ENCODE results near the gene KIN. TPM values are rescaled to one million over a fixed set of nuclear protein-coding genes. Genes with fewer than 3 reads are reported as not detected.

KIN gene
- total RNA-seq, 1 experiment from 2014 or later, result 23.4 TPM

GRCh38 chr10:7718685-7719084, 69.1 kb downstream of the KIN start:
- no peaks in the 10 kb centered on the region; the same call in 1 of the 2 replicates for H3K27me3 Mint-ChIP-seq (ENCODE audit: low read depth)
- no peak overlapping the region for H3K23ac ChIP-seq (ENCODE audit: insufficient read length, low read depth, low read length)
- no peaks in the 10 kb centered on the region for H3K27me3 ChIP-seq (ENCODE audit: insufficient read depth, low read length)
- H3K56ac ChIP-seq (ENCODE audit: insufficient read length, low read depth, low read length), result no peak overlapping the region
- H2BK120ac ChIP-seq (ENCODE audit: low read depth, low read length, poor library complexity, severe bottlenecking), result no peak overlapping the region
- peaks cover 2 to 3% of the 10 kb centered on the region in 2 experiments; a peak in 2 of 4 replicates for H3K4me1 Mint-ChIP-seq
- H3K18ac ChIP-seq (ENCODE audit: insufficient read length, low read depth, low read length), result no peak overlapping the region
- no peak overlapping the region for H3K27ac ChIP-seq (ENCODE audit: insufficient read length, low read depth, low read length)
- no peak overlapping the region for H3K4ac ChIP-seq (ENCODE audit: low read depth, low read length)
- peaks cover 4% of the 10 kb centered on the region in 2 experiments; a peak in 2 of 5 replicates for H3K9me3 Mint-ChIP-seq
- H3T11ph ChIP-seq (ENCODE audit: low read length), result no peak overlapping the region
- DNase-seq, result no peak
- no peak overlapping the region for H2BK5ac ChIP-seq (ENCODE audit: insufficient read length, low read length)
- no peaks in the 10 kb centered on the region for H3K9me3 ChIP-seq (ENCODE audit: control insufficient read depth, low read depth, low read length)
- no peaks in the 10 kb centered on the region for H3K36me3 Mint-ChIP-seq (ENCODE audit: insufficient read depth in 1 of 3, low read depth in 3 of 3)
- no CpG with 5 or more reads among the region's 4 CpGs for WGBS (ENCODE audit: extremely low coverage, insufficient read length, low lambda C conversion rate)
- no peaks in the 10 kb centered on the region for H3K79me1 ChIP-seq (ENCODE audit: insufficient read depth, low read depth, low read length, poor library complexity, severe bottlenecking)
- no peak overlapping the region for H4K8ac ChIP-seq (replicated peaks; ENCODE audit: insufficient read length, low read depth, low read length)
- H4K5ac ChIP-seq (ENCODE audit: insufficient read length, low read depth, low read length), result no peak overlapping the region
- no peak overlapping the region for H3K4me2 ChIP-seq (ENCODE audit: insufficient read depth, insufficient read length, low read length)
- H2BK12ac ChIP-seq (ENCODE audit: insufficient read length, low read depth, low read length), result no peak overlapping the region
- H3K4me3 Mint-ChIP-seq, result no peak overlapping the region
- H2AK5ac ChIP-seq (ENCODE audit: insufficient read length, low read length), result no peak overlapping the region
- TF ChIP-seq CTCF (conservative IDR thresholded peaks at IDR 0.05), result no peak
- no peak overlapping the region for H3K9ac ChIP-seq (ENCODE audit: extremely low read depth, insufficient read length, low read length)
- H2AFZ ChIP-seq (ENCODE audit: low read length), result no peak overlapping the region
- no peaks in the 10 kb centered on the region for H3K23me2 ChIP-seq (ENCODE audit: insufficient read length, low read depth, low read length, poor library complexity, severe bottlenecking)
- peak overlapping the region in 1 of 3 experiments; percentile 45; a peak in 1 of 7 replicates for H3K27ac Mint-ChIP-seq
- H4K91ac ChIP-seq (ENCODE audit: insufficient read length, low read depth, low read length), result no peak overlapping the region
- no peaks in the 10 kb centered on the region for H3K79me2 ChIP-seq (ENCODE audit: insufficient read depth, low read length)
- H3K14ac ChIP-seq (ENCODE audit: insufficient read depth, low read length), result no peak overlapping the region
- H4K20me1 ChIP-seq (ENCODE audit: control insufficient read depth, insufficient read depth, insufficient read length), result no peaks in the 10 kb centered on the region
- no peaks in the 10 kb centered on the region for H3K4me1 ChIP-seq (ENCODE audit: insufficient read depth, low read length)
- no peak overlapping the region for H2BK20ac ChIP-seq (ENCODE audit: low read depth, low read length, poor library complexity, severe bottlenecking)
- H2BK15ac ChIP-seq (ENCODE audit: low read depth, low read length), result no peak overlapping the region
